ES-I3 (cell line): ENCODE results near the gene TSPAN17.

Experiments used
- H3K36me3 ChIP-seq: 2 replicates; pipeline ENCODE4 v1.6.1; 2013; ENCODE audit warnings: mild to moderate bottlenecking, low read length, control low read depth, moderate library complexity; ENCODE audit not compliant: insufficient read depth
- H3K4me1 ChIP-seq: 2 replicates; pipeline ENCODE4 v1.6.1; 2013; ENCODE audit warnings: mild to moderate bottlenecking, control low read depth, low read length; ENCODE audit not compliant: insufficient read depth
- H3K9ac ChIP-seq: 2 replicates; pipeline ENCODE4 v1.6.1; 2013; ENCODE audit warnings: low read depth, mild to moderate bottlenecking, low read length, moderate library complexity
- H3K9me3 ChIP-seq: 2 replicates; pipeline ENCODE4 v1.6.1; 2013; ENCODE audit warnings: mild to moderate bottlenecking, low read length, moderate library complexity; ENCODE audit not compliant: control insufficient read depth, insufficient read depth

Gene TSPAN17

DNA sequence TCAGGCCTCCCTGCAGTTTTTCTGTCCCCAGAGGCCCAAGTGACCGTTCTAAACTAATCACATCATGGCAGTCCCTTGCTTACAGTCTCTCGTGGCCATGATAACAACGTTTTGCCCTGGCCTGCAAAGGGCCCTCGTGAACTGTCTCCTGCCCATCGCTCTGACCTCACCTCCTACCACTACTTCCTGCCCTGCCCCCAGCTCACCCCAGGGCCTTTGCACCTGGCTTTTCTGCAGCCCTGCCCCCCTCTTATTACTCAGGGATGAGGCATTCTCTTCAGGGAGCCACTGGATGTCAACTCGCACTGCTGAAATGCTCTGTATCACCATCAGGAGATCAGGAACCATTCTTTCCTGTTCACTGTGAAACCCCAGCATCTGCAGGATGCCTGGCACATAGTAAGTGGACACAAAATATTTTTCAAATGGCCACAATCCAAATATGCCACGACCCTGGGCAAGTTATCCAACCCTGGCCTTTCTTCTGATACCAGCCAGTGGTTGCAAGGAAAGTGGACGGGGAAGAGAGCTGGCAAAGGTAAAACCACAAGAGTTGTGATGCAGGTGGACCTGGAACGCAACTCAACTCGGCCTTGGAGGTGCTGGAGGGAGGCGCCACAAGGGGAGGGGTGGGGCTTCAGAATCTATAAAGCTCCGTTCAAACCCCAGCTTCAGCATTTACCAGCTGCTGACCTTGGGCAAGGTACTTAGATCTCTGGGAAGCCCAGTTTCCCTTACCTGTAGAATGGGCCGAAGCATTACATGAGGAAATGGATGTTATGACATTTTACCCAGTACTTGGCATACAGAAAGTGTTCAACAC is 18.7 kb upstream of the TSPAN17 start:
- H3K36me3 ChIP-seq = no peaks in the 10 kb centered on the region
- H3K4me1 ChIP-seq = peaks cover 25% of the 10 kb centered on the region
- peak overlapping the region; percentile 68; the same call in 1 of the 2 replicates for H3K9ac ChIP-seq
- H3K9me3 ChIP-seq = no peaks in the 10 kb centered on the region

DNA sequence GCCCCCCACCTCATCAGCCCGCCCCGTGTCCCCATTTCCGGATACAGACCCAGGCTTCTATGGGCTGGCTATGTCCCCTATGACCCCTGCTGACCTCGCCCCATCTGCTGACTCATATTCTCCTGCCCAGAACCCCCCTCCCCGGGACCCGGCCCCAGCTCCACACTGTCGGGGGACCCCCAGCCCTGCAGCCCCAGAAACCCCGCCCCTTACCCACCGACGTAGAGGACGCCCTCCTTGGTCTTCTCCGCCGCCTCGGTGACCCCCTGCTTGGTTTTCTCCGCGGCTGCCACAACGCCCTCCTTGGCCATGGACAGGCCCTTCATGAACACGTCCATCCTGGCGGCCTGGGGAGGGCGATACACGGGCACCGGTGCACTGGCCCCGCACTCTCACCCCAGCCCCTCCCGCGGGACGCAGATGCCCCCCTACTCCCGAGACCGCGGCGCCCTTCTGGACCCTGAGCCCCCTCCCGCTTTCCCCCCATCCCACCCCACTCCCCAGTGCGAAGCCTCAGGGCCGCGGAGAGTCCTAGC is 17.9 kb upstream of the TSPAN17 start:
- H3K4me1 ChIP-seq = peaks cover 32% of the 10 kb centered on the region
- peak overlapping the region; percentile 68; the same call in 1 of the 2 replicates for H3K9ac ChIP-seq
- no peaks in the 10 kb centered on the region for H3K9me3 ChIP-seq
- H3K36me3 ChIP-seq = no peaks in the 10 kb centered on the region

DNA sequence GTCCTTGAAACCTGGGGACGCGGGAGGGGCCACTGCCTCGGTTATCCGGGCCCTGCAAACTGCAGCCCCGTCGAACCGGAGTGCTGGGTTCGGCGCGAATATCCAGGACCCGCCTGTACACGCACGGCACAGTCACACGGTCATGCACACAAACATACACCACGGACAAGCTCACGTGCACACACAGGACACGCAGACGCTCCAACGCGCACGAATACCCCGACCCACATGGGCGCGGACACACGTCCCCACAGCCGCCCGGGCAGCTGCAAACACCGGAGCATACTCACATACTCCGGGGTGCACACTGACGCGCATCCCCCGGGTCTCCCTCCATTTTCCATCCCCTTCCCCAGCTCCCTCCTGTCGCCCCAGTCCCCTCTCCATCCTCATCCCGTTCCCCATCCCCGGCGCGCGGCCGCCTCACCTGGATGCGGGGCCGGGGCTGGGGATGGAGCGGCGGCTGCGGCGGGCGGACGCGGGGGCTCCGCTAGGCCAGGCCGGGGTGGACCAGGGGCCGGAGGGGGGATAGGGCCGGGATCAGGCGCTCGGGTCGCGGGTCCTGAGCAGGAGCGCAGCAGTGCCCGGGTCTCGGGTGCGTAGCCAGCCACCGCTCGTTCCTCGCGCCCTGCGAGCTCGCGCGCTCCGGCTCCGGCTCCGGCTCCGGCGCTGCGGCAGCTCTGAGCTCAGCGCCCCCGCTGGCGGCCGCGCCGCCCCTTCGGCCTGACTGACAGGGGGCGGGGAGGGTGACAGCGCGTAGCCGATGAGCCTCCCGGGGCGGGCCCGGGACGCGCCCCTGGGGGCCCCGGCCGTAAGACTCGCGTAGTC is 17.2 kb upstream of the TSPAN17 start, which contains the start of the genes EIF4E1B and SNCB:
TSS of gene EIF4E1B (plus strand) at position 823 of the 828 bp plus-strand sequence. CDS start 12,113 bp downstream, outside the sequence.
TSS of gene SNCB (minus strand) at position 682 of the 828 bp plus-strand sequence. CDS start 880 bp downstream, outside the sequence.
- Histone ChIP-seq H3K9ac (peak within 1 kb of the TSS; percentile 68; the same call in 1 of the 2 replicates), H3K36me3 (no peaks in the 10 kb centered on the region), H3K9me3 (no peaks in the 10 kb centered on the region), H3K4me1 (peaks cover 29% of the 10 kb centered on the region)

DNA sequence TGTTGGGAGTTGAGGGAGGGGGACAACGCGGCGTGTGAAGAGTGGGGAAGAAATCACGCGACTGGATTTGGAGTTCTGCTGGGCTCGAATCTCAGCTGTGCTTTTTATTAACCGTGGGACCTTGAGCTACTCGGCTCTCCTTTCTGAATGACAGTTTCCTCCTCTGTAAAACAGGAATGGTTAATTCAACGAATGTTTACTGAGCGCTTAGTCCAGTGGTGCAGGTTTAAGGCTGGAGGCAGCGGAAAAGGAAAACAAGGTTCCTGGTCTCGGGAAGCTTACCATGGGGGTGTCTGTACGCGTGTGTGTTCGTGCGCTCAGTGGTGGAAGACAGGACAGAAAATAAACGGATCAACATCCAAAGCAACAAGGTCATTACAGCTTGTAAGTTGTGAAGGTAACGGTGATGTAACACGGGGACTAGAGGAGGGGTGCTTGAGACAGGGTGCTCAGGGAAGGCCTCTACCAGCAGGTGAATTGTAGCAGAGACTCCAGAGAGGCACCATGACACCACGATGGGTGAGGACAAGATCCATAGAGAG is 16.5 kb upstream of the TSPAN17 start:
- no peaks in the 10 kb centered on the region for H3K36me3 ChIP-seq
- H3K9ac ChIP-seq = peak overlapping the region; percentile 68; the same call in 1 of the 2 replicates
- peaks cover 29% of the 10 kb centered on the region for H3K4me1 ChIP-seq
- H3K9me3 ChIP-seq = no peaks in the 10 kb centered on the region

DNA sequence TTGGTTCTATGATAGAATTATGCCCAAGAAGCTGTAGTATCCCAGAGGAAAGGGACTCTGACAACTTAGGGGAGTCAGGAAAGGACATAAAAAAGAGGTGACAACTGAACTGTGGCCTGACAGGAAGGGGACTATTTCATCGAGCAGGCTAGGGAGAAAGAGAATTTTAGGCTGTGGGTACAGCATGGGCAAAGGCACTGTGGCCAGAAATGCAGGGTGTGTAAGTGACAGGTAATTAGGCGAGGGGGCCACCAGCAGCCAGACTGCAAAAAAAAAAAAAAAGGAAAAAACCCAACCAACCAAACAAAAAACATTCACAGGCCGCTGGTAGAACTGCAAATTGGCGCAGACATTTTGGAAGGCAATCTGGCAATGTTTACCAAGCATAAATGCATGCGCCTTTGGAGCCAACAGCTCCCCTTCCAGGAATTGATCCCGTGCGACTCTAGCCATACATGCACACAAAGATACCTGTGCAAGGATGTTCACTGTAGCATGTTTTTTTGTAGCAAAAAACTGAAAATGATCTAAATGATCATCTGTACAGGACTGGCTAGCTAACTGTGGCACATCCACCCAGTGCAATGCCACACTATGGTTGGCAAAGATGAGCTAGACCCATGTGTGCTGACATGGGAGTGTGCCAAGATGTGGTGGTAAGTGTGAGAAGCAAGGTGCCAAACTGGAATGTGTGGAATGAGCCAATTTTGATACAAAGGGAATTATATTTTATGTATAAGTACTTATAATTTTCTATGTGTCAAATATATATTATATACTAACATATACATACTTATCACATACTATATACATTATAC is 15.7 kb upstream of the TSPAN17 start:
- peaks cover 23% of the 10 kb centered on the region for H3K4me1 ChIP-seq
- no peaks in the 10 kb centered on the region for H3K9me3 ChIP-seq
- H3K9ac ChIP-seq = no peak overlapping the region
- H3K36me3 ChIP-seq = no peaks in the 10 kb centered on the region

DNA sequence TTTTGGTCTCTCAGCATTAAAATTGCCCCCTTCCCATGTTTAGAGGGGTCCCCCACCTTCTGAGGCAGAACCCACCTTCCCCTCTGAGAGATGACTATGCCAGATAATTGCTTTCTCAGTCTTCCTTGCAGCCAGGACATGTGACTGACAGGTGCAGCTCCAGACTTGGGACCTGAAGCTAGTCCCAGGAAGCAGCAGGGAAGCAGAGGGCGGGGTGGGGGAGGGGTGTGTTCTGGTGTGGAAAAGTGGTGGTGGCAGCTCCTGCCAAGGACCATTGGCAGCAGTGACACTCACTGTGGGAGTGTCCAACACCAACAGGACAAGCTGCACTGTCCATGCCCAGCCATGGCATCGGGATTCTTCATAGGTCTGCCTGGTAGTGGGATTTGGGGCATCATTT is 14.5 kb upstream of the TSPAN17 start:
- no peak overlapping the region for H3K9ac ChIP-seq
- peaks cover 20% of the 10 kb centered on the region for H3K4me1 ChIP-seq
- H3K9me3 ChIP-seq = no peaks in the 10 kb centered on the region
- H3K36me3 ChIP-seq = no peaks in the 10 kb centered on the region

DNA sequence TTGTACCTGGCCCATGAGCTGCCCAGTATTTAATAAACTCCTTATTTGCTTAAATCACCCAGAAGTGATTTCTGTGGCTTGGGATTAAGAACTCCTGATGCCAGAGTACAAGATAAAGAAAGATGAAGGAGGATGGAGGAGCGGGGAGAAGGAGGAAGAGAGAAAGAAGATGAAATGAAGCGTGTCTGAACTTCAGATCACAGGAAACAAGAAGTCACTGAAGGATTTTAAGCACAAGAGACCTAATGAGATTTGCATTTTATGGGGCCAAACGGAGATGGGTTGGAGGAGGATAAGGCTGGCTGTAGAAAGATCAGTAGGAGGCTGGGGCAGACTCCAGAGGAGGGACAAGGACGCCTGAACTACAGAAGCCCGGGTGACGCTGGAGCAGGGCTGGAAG is 13.7 kb upstream of the TSPAN17 start:
- no peaks in the 10 kb centered on the region for H3K36me3 ChIP-seq
- H3K9me3 ChIP-seq = no peaks in the 10 kb centered on the region
- peaks cover 18% of the 10 kb centered on the region for H3K4me1 ChIP-seq
- no peak overlapping the region for H3K9ac ChIP-seq

DNA sequence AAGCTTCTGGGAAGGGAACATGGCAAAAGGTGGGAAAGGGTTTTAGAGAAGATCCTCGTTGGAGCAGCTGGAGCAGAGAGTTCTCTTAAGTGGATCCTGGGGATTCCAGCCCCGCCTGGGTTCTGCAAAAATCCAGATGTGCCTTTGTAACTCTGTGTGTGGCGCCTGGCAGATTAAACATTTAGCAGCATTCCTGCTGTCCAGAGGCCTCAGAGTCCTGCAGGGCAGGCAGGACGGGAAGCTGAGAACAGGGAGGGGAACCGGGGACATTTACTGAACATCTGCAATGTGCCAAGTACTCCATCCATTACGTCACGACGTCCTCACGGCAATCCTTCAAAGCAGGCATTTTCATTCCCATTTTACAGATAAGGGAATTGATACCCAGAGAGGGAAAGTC is 10.9 kb upstream of the TSPAN17 start:
- Histone ChIP-seq H3K9ac (no peak overlapping the region), H3K4me1 (peaks cover 9% of the 10 kb centered on the region), H3K36me3 (no peaks in the 10 kb centered on the region), H3K9me3 (no peaks in the 10 kb centered on the region)

DNA sequence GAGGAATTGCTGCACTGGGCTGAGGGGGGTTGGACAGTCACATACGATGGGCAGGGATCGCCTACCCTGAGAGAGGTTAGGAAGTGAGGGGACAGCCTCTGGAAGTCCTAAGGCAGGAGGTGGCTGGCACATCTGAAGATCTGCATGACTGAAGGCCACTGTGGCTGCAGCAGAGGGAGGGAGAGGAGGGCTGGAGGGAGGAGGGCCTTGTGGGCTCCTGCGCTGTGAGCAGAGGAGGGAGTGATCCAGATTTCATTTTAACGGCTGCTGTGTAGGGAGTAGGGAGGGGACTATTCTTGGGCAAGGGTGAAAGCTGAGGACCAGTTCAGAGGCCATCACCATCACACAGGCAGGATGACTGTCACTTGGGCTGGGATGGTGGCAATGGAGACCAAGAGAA is 9.7 kb upstream of the TSPAN17 start:
- no peak overlapping the region for H3K9ac ChIP-seq
- H3K36me3 ChIP-seq = no peaks in the 10 kb centered on the region
- no peaks in the 10 kb centered on the region for H3K9me3 ChIP-seq
- H3K4me1 ChIP-seq = peaks cover 11% of the 10 kb centered on the region

DNA sequence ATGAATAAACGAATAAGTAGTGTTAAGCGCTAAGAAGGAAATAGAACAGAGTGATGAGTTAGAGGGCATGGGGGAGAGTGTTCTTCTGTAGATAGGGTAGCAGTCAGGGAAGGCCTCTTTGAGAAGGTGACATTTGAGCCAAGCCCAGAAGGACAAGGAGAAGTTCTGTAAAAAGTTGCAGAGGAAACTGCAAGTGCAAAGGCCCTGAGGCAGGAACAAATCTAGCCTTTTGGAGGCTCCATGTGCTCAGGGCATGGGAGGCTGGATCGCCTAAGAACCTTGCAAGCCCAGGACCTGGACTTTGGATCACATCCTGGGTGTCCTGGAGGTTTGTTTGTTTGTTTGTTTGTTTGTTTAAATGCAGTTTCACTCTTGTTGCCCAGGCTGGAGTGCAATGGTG is 8.8 kb upstream of the TSPAN17 start:
- H3K36me3 ChIP-seq = no peaks in the 10 kb centered on the region
- peaks cover 18% of the 10 kb centered on the region for H3K4me1 ChIP-seq
- H3K9me3 ChIP-seq = no peaks in the 10 kb centered on the region
- no peak overlapping the region for H3K9ac ChIP-seq

DNA sequence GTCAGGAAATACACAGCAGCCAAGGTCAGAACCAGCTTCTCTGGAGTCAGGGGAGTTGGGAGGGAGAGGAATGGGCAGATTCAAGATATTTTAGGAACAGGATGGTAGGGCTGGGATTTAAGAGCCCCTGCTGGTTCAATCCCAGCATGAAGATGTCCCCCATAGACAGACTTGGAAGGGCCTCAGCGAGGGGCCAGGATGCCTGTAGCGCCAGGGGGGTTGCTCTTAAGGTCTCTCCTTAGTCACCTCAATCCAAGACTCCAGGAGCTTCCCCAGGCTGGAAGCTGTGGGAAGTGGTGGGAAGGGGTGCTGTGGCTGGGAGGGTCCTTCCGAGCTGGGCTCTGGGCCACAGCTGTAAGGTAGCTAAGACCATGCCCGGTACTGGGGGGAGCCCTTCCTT is 8.1 kb upstream of the TSPAN17 start:
- Histone ChIP-seq H3K9ac (no peak overlapping the region), H3K9me3 (no peaks in the 10 kb centered on the region), H3K36me3 (no peaks in the 10 kb centered on the region), H3K4me1 (peaks cover 18% of the 10 kb centered on the region)

DNA sequence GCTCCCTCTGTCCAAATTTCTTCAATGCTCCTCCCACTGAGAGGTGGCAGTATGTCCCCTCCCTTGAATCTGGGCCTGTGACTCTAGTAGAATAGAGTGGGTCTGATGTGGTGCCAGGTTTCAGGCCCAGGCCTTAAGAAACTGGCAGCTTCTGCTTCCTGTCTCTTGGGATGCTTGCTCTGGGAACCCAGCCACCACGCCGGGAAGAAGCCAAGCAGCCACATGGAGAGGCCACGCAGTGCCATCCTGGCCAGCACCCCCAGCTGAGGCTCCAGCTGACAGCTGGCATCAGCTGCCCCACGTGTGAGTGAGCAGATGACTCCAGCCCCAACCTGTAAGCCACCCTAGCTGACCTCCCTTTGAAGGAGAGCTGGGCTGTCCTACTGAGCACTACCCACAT is 7.3 kb upstream of the TSPAN17 start:
- Histone ChIP-seq H3K4me1 (peaks cover 20% of the 10 kb centered on the region; the same call in 1 of the 2 replicates), H3K36me3 (no peaks in the 10 kb centered on the region), H3K9me3 (no peaks in the 10 kb centered on the region), H3K9ac (no peak overlapping the region)

DNA sequence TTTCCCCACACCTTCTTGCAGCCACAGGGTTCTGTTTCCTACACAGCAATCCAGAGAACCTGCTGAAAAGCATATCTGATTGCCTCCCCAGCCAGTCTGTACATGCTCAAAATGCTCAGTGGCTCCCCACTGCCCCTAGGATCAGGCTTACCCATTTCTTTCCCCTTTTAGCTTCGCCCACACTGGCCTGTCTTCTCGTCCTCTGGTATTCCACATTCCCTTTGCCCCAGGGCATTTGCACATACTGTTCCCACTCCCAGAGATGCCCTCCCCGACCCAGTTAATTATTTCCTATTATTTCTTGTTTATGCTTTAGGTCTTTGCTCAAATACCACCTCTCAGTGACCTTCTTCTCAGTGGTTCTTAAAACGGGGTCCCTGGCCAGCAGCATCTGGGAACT is 6.7 kb upstream of the TSPAN17 start:
- Histone ChIP-seq H3K4me1 (peaks cover 20% of the 10 kb centered on the region; the same call in 1 of the 2 replicates), H3K9ac (no peak overlapping the region), H3K36me3 (no peaks in the 10 kb centered on the region), H3K9me3 (no peaks in the 10 kb centered on the region)
